Fibroblast of lung (primary cell): ENCODE measurements around the gene DNAL1. TPM values are rescaled to one million over a fixed set of nuclear protein-coding genes. Genes with fewer than 3 reads are reported as not detected.

Experiments used
- DNase-seq, 2 donors: peaks; one replicate each; pipeline versions ENCODE4 v3.0.0 to v3.0.0-alpha.2; 2010; ENCODE audit warnings: low read depth in 2 of 2
- H2AFZ ChIP-seq: 2 replicates; pipeline ENCODE4 v1.5.1; 2012; ENCODE audit warnings: low read length, control low read depth, inconsistent platforms
- H3K27ac ChIP-seq: 2 replicates; pipeline ENCODE4 v1.5.1; 2011; ENCODE audit warnings: low read length, control low read depth; ENCODE audit not compliant: insufficient read depth
- H3K27me3 ChIP-seq: 2 replicates; pipeline ENCODE4 v1.5.1; 2011; ENCODE audit warnings: mild to moderate bottlenecking, low read length; ENCODE audit not compliant: control insufficient read depth, insufficient read depth
- H3K36me3 ChIP-seq: 2 replicates; pipeline ENCODE4 v1.5.1; 2011; ENCODE audit warnings: low read length; ENCODE audit not compliant: control insufficient read depth, insufficient read depth
- H3K4me1 ChIP-seq: 2 replicates; pipeline ENCODE4 v1.5.1; 2011; ENCODE audit warnings: low read length; ENCODE audit not compliant: control insufficient read depth, insufficient read depth; ENCODE audit errors: extremely low read depth
- H3K4me2 ChIP-seq: 2 replicates; pipeline ENCODE4 v1.5.1; 2011; ENCODE audit warnings: low read length, control low read depth; ENCODE audit not compliant: insufficient read depth; ENCODE audit errors: extremely low read depth
- H3K4me3 ChIP-seq, 4 experiments: fragments of 200-600 bp in 1 of 4; sonication (generic) in 1 of 4; replicated peaks in 1 of 4; 2 replicates each; pipeline ENCODE4 v1.5.1; 2011 to 2016; ENCODE audit warnings: low read length in 4 of 4, low read depth in 3 of 4, mild to moderate bottlenecking in 3 of 4, control low read depth in 2 of 4, inconsistent platforms in 1 of 4, mixed read lengths in 1 of 4; ENCODE audit not compliant: insufficient read depth in 1 of 4; ENCODE audit errors: control extremely low read depth in 1 of 4
- H3K79me2 ChIP-seq: 2 replicates; pipeline ENCODE4 v1.5.1; 2012; ENCODE audit warnings: mild to moderate bottlenecking, low read length, inconsistent platforms; ENCODE audit not compliant: control insufficient read depth, insufficient read depth
- H3K9ac ChIP-seq: 2 replicates; pipeline ENCODE4 v1.5.1; 2011; ENCODE audit warnings: mild to moderate bottlenecking, low read length, control low read depth; ENCODE audit not compliant: insufficient read depth
- H3K9me3 ChIP-seq: 2 replicates; pipeline ENCODE4 v1.5.1; 2012; ENCODE audit warnings: low read depth, low read length; ENCODE audit not compliant: control insufficient read depth, insufficient read depth
- H4K20me1 ChIP-seq: 2 replicates; pipeline ENCODE4 v1.5.1; 2011; ENCODE audit warnings: low read length; ENCODE audit not compliant: control insufficient read depth, insufficient read depth; ENCODE audit errors: extremely low read depth
- CTCF ChIP-seq, 2 donors: IDR thresholded peaks in 1 of 2; conservative IDR thresholded peaks in 1 of 2; 1 replicate in 1 of 2; 2 replicates in 1 of 2; pipeline ENCODE4 v1.5.1; 2011 to 2012; ENCODE audit warnings: low read length in 2 of 2, control low read depth in 1 of 2, inconsistent platforms in 1 of 2, low read depth in 1 of 2, mild to moderate bottlenecking in 1 of 2
- EZH2 ChIP-seq: IDR thresholded peaks from 2 replicates; pipeline ENCODE4 v1.5.1; 2012; ENCODE audit warnings: low read length, control low read depth, mild to moderate bottlenecking; ENCODE audit errors: missing control alignments
- polyA plus RNA-seq, 2 donors: library from polyadenylated mRNA; depleted of rRNA in 1 of 2; stranded (reverse) in 1 of 2; unstranded in 1 of 2; fragments of >200 nt; gene quantifications; 2 replicates each; pipeline ENCODE4 v1.2.1, GENCODE V29; 2011 to 2012; ENCODE audit warnings: missing spikeins in 1 of 2
- total RNA-seq: library from RNA; depleted of rRNA; stranded (reverse); fragments of >200 nt; gene quantifications from 2 replicates; pipeline ENCODE4 v1.2.1, GENCODE V29; 2014

Gene DNAL1
- total and polyA plus RNA-seq, 2 donors (not counting 1 experiment from before 2014, with no cell fraction given) = 5.3 to 11.3 TPM

- Histone ChIP-seq H2AFZ (no peak overlapping the region), H3K4me2 (no peak overlapping the region), H3K79me2 (peaks cover 90% of the 10 kb centered on the region), H3K9ac (no peak overlapping the region), H4K20me1 (peaks cover 2% of the 10 kb centered on the region), H3K4me1 (peaks cover 64% of the 10 kb centered on the region), H3K9me3 (no peaks in the 10 kb centered on the region), H3K27me3 (no peaks in the 10 kb centered on the region), H3K4me3 (no peak overlapping the region), H3K36me3 (peaks cover 2% of the 10 kb centered on the region), H3K27ac (peak overlapping the region; percentile 17)
- DNase-seq = no peak
- TF ChIP-seq CTCF (conservative IDR thresholded peaks at IDR 0.05 in 1 of 2, IDR thresholded peaks at IDR 0.05 in 1 of 2; ENCODE audit: low read depth in 1 of 2, low read length in 2 of 2) = no peak
- no peak for TF ChIP-seq EZH2
These were observed 100.2 kb downstream of the DNAL1 start for GRCh38 chr14:73744874-73745529.

- no peaks in the 10 kb centered on the region for H3K9me3 ChIP-seq
- H3K4me1 ChIP-seq = peaks cover 59% of the 10 kb centered on the region
- H3K4me3 ChIP-seq = no peak overlapping the region
- H3K79me2 ChIP-seq = peaks cover 90% of the 10 kb centered on the region
- no peaks in the 10 kb centered on the region for H3K27me3 ChIP-seq
- no peak overlapping the region for H3K27ac ChIP-seq
- H2AFZ ChIP-seq = no peak overlapping the region
- no peak overlapping the region for H3K4me2 ChIP-seq
- peaks cover 2% of the 10 kb centered on the region for H4K20me1 ChIP-seq
- H3K36me3 ChIP-seq = peaks cover 2% of the 10 kb centered on the region
- H3K9ac ChIP-seq = no peak overlapping the region
- TF ChIP-seq EZH2 = no peak
- TF ChIP-seq CTCF (conservative IDR thresholded peaks at IDR 0.05 in 1 of 2, IDR thresholded peaks at IDR 0.05 in 1 of 2; ENCODE audit: low read depth in 1 of 2, low read length in 2 of 2) = no peak
- DNase-seq = no peak
These were observed 101.1 kb downstream of the DNAL1 start for GRCh38 chr14:73745571-73746519.

GRCh38 chr14:73746520-73747378 is 102.0 kb downstream of the DNAL1 start:
- Histone ChIP-seq H3K36me3 (peaks cover 2% of the 10 kb centered on the region), H3K4me3 (no peak overlapping the region), H3K4me1 (peaks cover 51% of the 10 kb centered on the region), H3K27ac (no peak overlapping the region), H3K79me2 (peaks cover 98% of the 10 kb centered on the region), H3K4me2 (no peak overlapping the region), H2AFZ (no peak overlapping the region), H3K9me3 (no peaks in the 10 kb centered on the region), H3K9ac (no peak overlapping the region), H3K27me3 (no peaks in the 10 kb centered on the region), H4K20me1 (peaks cover 2% of the 10 kb centered on the region)
- DNase-seq = no peak
- TF ChIP-seq CTCF (conservative IDR thresholded peaks at IDR 0.05 in 1 of 2, IDR thresholded peaks at IDR 0.05 in 1 of 2; ENCODE audit: low read depth in 1 of 2, low read length in 2 of 2) (peak; percentile 23 to 34), EZH2 (no peak)
